ENCODE measurements around the gene PJA2. TPM values are rescaled to one million over a fixed set of nuclear protein-coding genes. Genes with fewer than 3 reads are reported as not detected.
A peak's percentile ranks its signal among the peaks of the same experiment; 100 is the strongest.

The PJA2 gene
- total and polyA plus RNA-seq, 9 of the 15 experiments (the other 6 are each of a cell fraction or from before 2014, with no cell fraction given): 25.1 to 82.1 (median 50.1) TPM

GRCh38 chr5:109408991-109409843, 557 bp downstream of the PJA2 start (continued):
- TF ChIP-seq RREB1 (CRISPR knock-in tag; IDR thresholded peaks at IDR 0.05) (no peak), CEBPG (CRISPR knock-in tag; IDR thresholded peaks at IDR 0.05) (0 out of 2 replicates have a peak, but pooled peaks have one; percentile 42), CEBPG (tag; conservative IDR thresholded peaks at IDR 0.05 in 1 of 2, IDR thresholded peaks at IDR 0.05 in 1 of 2) (0 out of 4 replicates have a peak, but pooled peaks of 1 of the 2 experiments have one; percentile 7), ZNF324 (CRISPR knock-in tag; IDR thresholded peaks at IDR 0.05) (no peak), ZNF699 (CRISPR knock-in tag; IDR thresholded peaks at IDR 0.05; ENCODE audit: insufficient replicate concordance) (no peak), CXXC5 (CRISPR knock-in tag; IDR thresholded peaks at IDR 0.05) (peak; percentile 47), TAL1 (IDR thresholded peaks at IDR 0.05) (0 out of 2 replicates have a peak, but pooled peaks have one; percentile 5), PCBP1 (IDR thresholded peaks at IDR 0.05; ENCODE audit: low read depth, low read length, poor library complexity, severe bottlenecking) (no peak), TFAP4 (CRISPR knock-in tag; IDR thresholded peaks at IDR 0.05; ENCODE audit: borderline replicate concordance) (peak; percentile 28; the same call in 1 of the 2 replicates), ZFP1 (CRISPR knock-in tag; IDR thresholded peaks at IDR 0.05) (no peak), ZEB2 (IDR thresholded peaks at IDR 0.05) (no peak), CREBBP (IDR thresholded peaks at IDR 0.05; ENCODE audit: low read depth, low read length) (no peak), RFX5 (IDR thresholded peaks at IDR 0.05; ENCODE audit: low read depth, low read length) (no peak), FOXP4 (CRISPR knock-in tag; IDR thresholded peaks at IDR 0.05; ENCODE audit: borderline replicate concordance) (peak; percentile 20; the same call in 1 of the 2 replicates)
